CD14-positive monocyte (primary cell): ENCODE results near the gene IRS1. TPM values are rescaled to one million over a fixed set of nuclear protein-coding genes. Genes with fewer than 3 reads are reported as not detected.
A peak's percentile ranks its signal among the peaks of the same experiment; 100 is the strongest.

ENCODE experiments used
- DNase-seq, 3 donors: peaks; one replicate each; pipeline ENCODE4 v3.0.0-alpha.2; 2011 to 2022
- H2AFZ ChIP-seq: 2 replicates; pipeline ENCODE4 v1.6.0; 2012; ENCODE audit warnings: mild to moderate bottlenecking, low read depth, low read length, inconsistent platforms; ENCODE audit not compliant: insufficient read depth, poor library complexity, severe bottlenecking
- H3K27ac ChIP-seq, 2 donors: 1 replicate in 1 of 2; 2 replicates in 1 of 2; pipeline ENCODE4 v1.5.1; 2012 to 2013; ENCODE audit warnings: low read length in 2 of 2, control low read depth in 1 of 2, inconsistent platforms in 1 of 2, low read depth in 1 of 2, mild to moderate bottlenecking in 1 of 2
- H3K27me3 ChIP-seq, 2 donors: one replicate each; pipeline versions ENCODE4 v1.6.0 to v1.6.1; 2011 to 2013; ENCODE audit warnings: low read length in 2 of 2; ENCODE audit not compliant: control insufficient read depth in 2 of 2, insufficient read depth in 2 of 2
- H3K36me3 ChIP-seq, 2 donors: replicated peaks in 1 of 2; 1 replicate in 1 of 2; 2 replicates in 1 of 2; pipeline versions ENCODE4 v1.5.1 to v1.6.1; 2012 to 2013; ENCODE audit warnings: low read length in 2 of 2, control low read depth in 1 of 2, inconsistent platforms in 1 of 2, mild to moderate bottlenecking in 1 of 2; ENCODE audit not compliant: insufficient read depth in 2 of 2, control insufficient read depth in 1 of 2
- H3K4me1 ChIP-seq, 2 donors: 1 replicate in 1 of 2; 2 replicates in 1 of 2; pipeline versions ENCODE4 v1.5.1 to v1.6.1; 2012 to 2013; ENCODE audit warnings: low read length in 2 of 2, control low read depth in 1 of 2, inconsistent platforms in 1 of 2, mild to moderate bottlenecking in 1 of 2, moderate library complexity in 1 of 2; ENCODE audit not compliant: insufficient read depth in 2 of 2, control insufficient read depth in 1 of 2
- H3K4me2 ChIP-seq: replicated peaks from 2 replicates; pipeline ENCODE3; 2012; ENCODE audit warnings: low read length, moderate library complexity, mild to moderate bottlenecking; ENCODE audit not compliant: poor library complexity, severe bottlenecking; ENCODE audit errors: extremely low read depth
- H3K4me3 ChIP-seq, 3 experiments: fragments of 200-600 bp in 1 of 3; sonication (generic) in 1 of 3; replicated peaks in 1 of 3; 1 replicate in 2 of 3; 2 replicates in 1 of 3; pipeline ENCODE4 v1.5.1; 2011 to 2013; ENCODE audit warnings: low read length in 3 of 3, mild to moderate bottlenecking in 3 of 3, control low read depth in 2 of 3, low read depth in 2 of 3, inconsistent platforms in 1 of 3, moderate library complexity in 1 of 3
- H3K79me2 ChIP-seq: 2 replicates; pipeline ENCODE4 v1.6.0; 2012; ENCODE audit warnings: mild to moderate bottlenecking, control low read depth, inconsistent platforms, low read length, moderate library complexity; ENCODE audit not compliant: insufficient read depth
- H3K9ac ChIP-seq: 2 replicates; pipeline ENCODE4 v1.6.0; 2017; ENCODE audit warnings: low read length, mild to moderate bottlenecking; ENCODE audit not compliant: insufficient read depth, poor library complexity, severe bottlenecking
- H3K9me3 ChIP-seq, 2 donors: replicated peaks in 1 of 2; 1 replicate in 1 of 2; 2 replicates in 1 of 2; pipeline versions ENCODE4 v1.5.1 to v1.6.1; 2012 to 2013; ENCODE audit warnings: low read length in 2 of 2, control low read depth in 1 of 2; ENCODE audit not compliant: control insufficient read depth in 1 of 2, insufficient read depth in 1 of 2
- H4K20me1 ChIP-seq: 2 replicates; pipeline ENCODE4 v1.6.0; 2012; ENCODE audit warnings: mild to moderate bottlenecking, low read length, control low read depth, moderate library complexity; ENCODE audit not compliant: insufficient read depth
- H3K27ac Mint-ChIP-seq, 7 donors: one replicate each; pipeline ENCODE4 v1.8.0; 2020; ENCODE audit warnings: mild to moderate bottlenecking in 7 of 7, mixed read lengths in 7 of 7, moderate library complexity in 6 of 7, inconsistent platforms in 2 of 7
- H3K27me3 Mint-ChIP-seq, 3 donors: one replicate each; pipeline ENCODE4 v1.8.0; 2021 to 2022; ENCODE audit warnings: low read depth in 3 of 3, mild to moderate bottlenecking in 3 of 3, mixed read lengths in 3 of 3, moderate library complexity in 3 of 3, inconsistent platforms in 1 of 3
- H3K36me3 Mint-ChIP-seq, 2 donors: one replicate each; pipeline ENCODE4 v1.8.0; 2020; ENCODE audit warnings: mixed read lengths in 2 of 2, inconsistent platforms in 1 of 2, mild to moderate bottlenecking in 1 of 2
- H3K4me1 Mint-ChIP-seq: one replicate; pipeline ENCODE4 v1.8.0; 2020; ENCODE audit warnings: mild to moderate bottlenecking, mixed read lengths
- H3K4me3 Mint-ChIP-seq, 2 donors: one replicate each; pipeline ENCODE4 v1.8.0; 2020; ENCODE audit warnings: mild to moderate bottlenecking in 2 of 2, mixed read lengths in 2 of 2, moderate library complexity in 1 of 2
- H3K9me3 Mint-ChIP-seq, 7 donors: one replicate each; pipeline ENCODE4 v1.8.0; 2020 to 2022; ENCODE audit warnings: mixed read lengths in 7 of 7, mild to moderate bottlenecking in 6 of 7, moderate library complexity in 6 of 7, inconsistent platforms in 2 of 7
- CTCF ChIP-seq: fragments of 200-600 bp; IDR thresholded peaks from one replicate; pipeline ENCODE4 v1.8.0; 2022; ENCODE audit warnings: antibody characterized with exemption, mild to moderate bottlenecking
- WGBS: methylation state at CpG from one replicate; pipeline ENCODE4 v1.1.5; 2013; ENCODE audit warnings: missing lambda C conversion rate; ENCODE audit not compliant: insufficient coverage; 5-methylcytosine and 5-hydroxymethylcytosine counted together
- intact Hi-C, 2 donors: fragments of 100-400 bp; cut with micrococcal nuclease; formaldehyde crosslinking; loops; one replicate each; pipeline versions ENCODE4 v1.15.0 to v1.15.1; 2023
- polyA plus RNA-seq, 3 donors: library from polyadenylated mRNA; depleted of rRNA in 1 of 3; unstranded in 2 of 3; stranded (reverse) in 1 of 3; fragments of 300-500 nt in 2 of 3; fragments of >200 nt in 1 of 3; fragmentation: Illumina TruSeq in 2 of 3; gene quantifications; 1 replicate in 2 of 3; 2 replicates in 1 of 3; pipeline ENCODE4 v1.2.3, GENCODE V29; 2012 to 2021

IRS1 gene
- polyA plus RNA-seq, 3 donors, result 0.10 to 0.19 TPM; not detected in 1

- H3K36me3 ChIP-seq, result no peaks in the 10 kb centered on the region
- intact Hi-C loops, result no loop called here
- no peak overlapping the region for H3K27ac ChIP-seq
- no peaks in the 10 kb centered on the region for H4K20me1 ChIP-seq
- TF ChIP-seq CTCF, result no peak
- no peak overlapping the region for H3K4me2 ChIP-seq
- peaks cover 0 to 8% of the 10 kb centered on the region in 2 donors for H3K27me3 ChIP-seq
- Mint-ChIP-seq H3K4me3 (no peak overlapping the region), H3K36me3 (no peaks in the 10 kb centered on the region), H3K4me1 (no peaks in the 10 kb centered on the region), H3K27ac (no peak overlapping the region), H3K9me3 (peaks cover 0 to 2% (median 0%) of the 10 kb centered on the region in 7 donors), H3K27me3 (peaks cover 0 to 8% (median 4%) of the 10 kb centered on the region in 3 donors)
- no peak overlapping the region for H2AFZ ChIP-seq
- no peak overlapping the region for H3K4me3 ChIP-seq
- H3K9me3 ChIP-seq, result no peaks in the 10 kb centered on the region
- no peaks in the 10 kb centered on the region for H3K4me1 ChIP-seq
- H3K9ac ChIP-seq, result no peak overlapping the region
- no peak for DNase-seq
- no peaks in the 10 kb centered on the region for H3K79me2 ChIP-seq
- WGBS, result no CpG with 5 or more reads among the region's 1 CpG
Observed at GRCh38 chr2:226813148-226813701, 13.6 kb upstream of the IRS1 start.

- Histone ChIP-seq H3K9ac (no peak overlapping the region), H3K27ac (no peak overlapping the region), H3K27me3 (peaks cover 36 to 64% of the 10 kb centered on the region in 2 donors), H3K4me2 (no peak overlapping the region), H3K9me3 (peaks cover 0 to 8% of the 10 kb centered on the region in 2 donors), H3K4me3 (no peak overlapping the region), H3K79me2 (no peaks in the 10 kb centered on the region), H3K4me1 (peaks cover 26 to 39% of the 10 kb centered on the region in 2 donors), H4K20me1 (no peaks in the 10 kb centered on the region), H2AFZ (no peak overlapping the region), H3K36me3 (no peaks in the 10 kb centered on the region)
- Mint-ChIP-seq H3K27ac (peak overlapping the region in 1 of 7 donors; percentile 30), H3K36me3 (peaks cover 6 to 10% of the 10 kb centered on the region in 2 donors), H3K27me3 (peaks cover 39 to 72% (median 41%) of the 10 kb centered on the region in 3 donors), H3K4me3 (peak overlapping the region in 1 of 2 donors; percentile 40), H3K9me3 (peaks cover 0 to 19% (median 10%) of the 10 kb centered on the region in 7 donors), H3K4me1 (peaks cover 25% of the 10 kb centered on the region)
- no peak for TF ChIP-seq CTCF
- 33% methylated on average over 1 of the region's 1 CpG for WGBS
- intact Hi-C loops, result loop anchor here (5.0 to 10.0 kb wide), 4 partner anchors 589 to 1139 kb away; no protein-coding TSS in a partner anchor
- DNase-seq, result no peak
Observed at GRCh38 chr2:226803410-226803809, 3.8 kb upstream of the IRS1 start.
